NCI-H1417 (cell line): ENCODE results near the gene MED12L.
"Not testable (repeated sequence)": the region's sequence is repeated elsewhere in the genome, so short reads cannot be mapped to it uniquely, and the experiment has no call there.

Source experiments
- DNase-seq, 3 experiments: peaks; one replicate each; lab custom pipeline; 2025; lab: John Stamatoyannopoulos, UW

MED12L gene

GRCh38 chr3:151142929-151143328 lies 57.5 kb downstream of the MED12L start:
- no peak for DNase-seq

GRCh38 chr3:151144016-151144415 lies 58.6 kb downstream of the MED12L start:
- no peak for DNase-seq

- DNase-seq, result no peak
Measured at GRCh38 chr3:151144760-151145159, 59.3 kb downstream of the MED12L start.

GRCh38 chr3:151145713-151146070 lies 60.2 kb downstream of the MED12L start:
- DNase-seq, result no peak

GRCh38 chr3:151146071-151146730 lies 60.7 kb downstream of the MED12L start:
- peak; percentile 82 to 94 (median 82) for DNase-seq

- DNase-seq, result no peak
Measured at GRCh38 chr3:151146731-151147091, 61.2 kb downstream of the MED12L start.

- no peak for DNase-seq
Measured at GRCh38 chr3:151147299-151147698, 61.8 kb downstream of the MED12L start.

GRCh38 chr3:151152455-151153079 lies 67.1 kb downstream of the MED12L start:
- DNase-seq, result peak in 1 of 3 experiments; percentile 30

- DNase-seq, result no peak
Measured at GRCh38 chr3:151154566-151154965, 69.1 kb downstream of the MED12L start.

GRCh38 chr3:151155409-151156128 lies 70.1 kb downstream of the MED12L start:
- no peak for DNase-seq

GRCh38 chr3:151156618-151157216 lies 71.3 kb downstream of the MED12L start:
- DNase-seq, result peak; percentile 60 to 87 (median 61)

GRCh38 chr3:151159806-151160205 lies 74.3 kb downstream of the MED12L start:
- no peak for DNase-seq

- DNase-seq, result no peak
Measured at GRCh38 chr3:151165226-151165625, 79.8 kb downstream of the MED12L start.

- no peak for DNase-seq
Measured at GRCh38 chr3:151166161-151166560, 80.7 kb downstream of the MED12L start.

- peak; percentile 43 to 76 (median 50) for DNase-seq
Measured at GRCh38 chr3:151168269-151169094, 83.0 kb downstream of the MED12L start.

- DNase-seq, result no peak
Measured at GRCh38 chr3:151169262-151169947, 83.9 kb downstream of the MED12L start.

- DNase-seq, result not testable (repeated sequence)
Measured at GRCh38 chr3:151169948-151170679, 84.7 kb downstream of the MED12L start.

GRCh38 chr3:151171145-151171757 lies 85.8 kb downstream of the MED12L start:
- no peak for DNase-seq

GRCh38 chr3:151174351-151174750 lies 88.9 kb downstream of the MED12L start:
- DNase-seq, result no peak

GRCh38 chr3:151175952-151176351 lies 90.5 kb downstream of the MED12L start:
- DNase-seq, result no peak
